Stimulated activated CD4-positive, alpha-beta T cell treated with anti-CD3 and anti-CD28 coated beads, Interleukin-2, amount 100 ng/mL, for 4 hours (primary cell): ENCODE results near the gene CDPF1.

Experiments
- DNase-seq: peaks from one replicate; pipeline ENCODE4 v3.0.0-alpha.2; 2020; ENCODE audit warnings: low read depth

Gene CDPF1

GRCh38 chr22:46256358-46256958 is 6.4 kb upstream of the CDPF1 start:
- DNase-seq = no peak

GRCh38 chr22:46251816-46252380 is 1.8 kb upstream of the CDPF1 start:
- no peak for DNase-seq

GRCh38 chr22:46251266-46251665 is 1.2 kb upstream of the CDPF1 start:
- DNase-seq = no peak

- DNase-seq = no peak
Observed at GRCh38 chr22:46250783-46251125, 661 bp upstream of the CDPF1 start.

- no peak for DNase-seq
Observed at GRCh38 chr22:46247443-46247975, 2.6 kb downstream of the CDPF1 start.

GRCh38 chr22:46246178-46246577 is 3.9 kb downstream of the CDPF1 start:
- no peak for DNase-seq

- DNase-seq = no peak
Observed at GRCh38 chr22:46245511-46245910, 4.6 kb downstream of the CDPF1 start.

- DNase-seq = no peak
Observed at GRCh38 chr22:46244771-46245170, 5.3 kb downstream of the CDPF1 start.

GRCh38 chr22:46242076-46242475 is 8.0 kb downstream of the CDPF1 start:
- DNase-seq = no peak

GRCh38 chr22:46241396-46242007 is 8.6 kb downstream of the CDPF1 start:
- no peak for DNase-seq

- DNase-seq = no peak
Observed at GRCh38 chr22:46240907-46241306, 9.2 kb downstream of the CDPF1 start.

- no peak for DNase-seq
Observed at GRCh38 chr22:46240506-46240905, 9.6 kb downstream of the CDPF1 start.

- no peak for DNase-seq
Observed at GRCh38 chr22:46240073-46240472, 10.0 kb downstream of the CDPF1 start.

GRCh38 chr22:46239261-46240048 is 10.6 kb downstream of the CDPF1 start:
- no peak for DNase-seq

GRCh38 chr22:46238541-46238940 is 11.6 kb downstream of the CDPF1 start:
- no peak for DNase-seq

- no peak for DNase-seq
Observed at GRCh38 chr22:46237453-46238124, 12.5 kb downstream of the CDPF1 start.

- no peak for DNase-seq
Observed at GRCh38 chr22:46234969-46235368, 15.1 kb downstream of the CDPF1 start.

GRCh38 chr22:46233231-46233630 is 16.9 kb downstream of the CDPF1 start:
- no peak for DNase-seq

GRCh38 chr22:46230262-46230901 is 19.7 kb downstream of the CDPF1 start:
- DNase-seq = no peak

GRCh38 chr22:46229701-46230100 is 20.4 kb downstream of the CDPF1 start:
- no peak for DNase-seq

GRCh38 chr22:46226577-46226976 is 23.5 kb downstream of the CDPF1 start:
- DNase-seq = no peak

GRCh38 chr22:46225631-46226030 is 24.5 kb downstream of the CDPF1 start:
- DNase-seq = no peak
